DND-41 (cell line): ENCODE results near the gene IFNB1.

Source experiments
- ATAC-seq: fragments of 200-7000 bp; cut with Tn5 transposase; 3 replicates; pipeline ENCODE4 v1.9.1; 2021; ENCODE audit warnings: low read depth; ENCODE audit not compliant: insufficient read depth
- DNase-seq: peaks from one replicate; pipeline ENCODE4 v3.0.0-alpha.2; 2020
- H2AFZ ChIP-seq: 2 replicates; pipeline ENCODE4 v1.6.0; 2012; ENCODE audit warnings: low read depth, low read length
- H3K27ac ChIP-seq: 2 replicates; pipeline ENCODE4 v1.5.1; 2012; ENCODE audit warnings: low read length, inconsistent platforms
- H3K27me3 ChIP-seq: fragments of 200-600 bp; sonication (generic); 2 replicates; pipeline ENCODE4 v1.6.0; 2012; ENCODE audit warnings: low read length, mild to moderate bottlenecking, inconsistent platforms; ENCODE audit not compliant: insufficient read depth, poor library complexity
- H3K36me3 ChIP-seq: 2 replicates; pipeline ENCODE4 v1.5.1; 2012; ENCODE audit warnings: low read length, inconsistent platforms; ENCODE audit not compliant: insufficient read depth
- H3K4me1 ChIP-seq: 2 replicates; pipeline ENCODE4 v1.5.1; 2012; ENCODE audit warnings: mild to moderate bottlenecking, low read length; ENCODE audit not compliant: insufficient read depth
- H3K4me2 ChIP-seq: 2 replicates; pipeline ENCODE4 v1.6.0; 2012; ENCODE audit warnings: mild to moderate bottlenecking, moderate library complexity, low read length, inconsistent platforms; ENCODE audit not compliant: insufficient read depth
- H3K4me3 ChIP-seq, 2 experiments: fragments of 200-600 bp in 1 of 2; shearing (Covaris generic) in 1 of 2; 2 replicates each; pipeline ENCODE4 v1.5.1; 2012 to 2016; ENCODE audit warnings: inconsistent platforms in 2 of 2, low read length in 2 of 2, mild to moderate bottlenecking in 2 of 2, low read depth in 1 of 2, moderate library complexity in 1 of 2
- H3K79me2 ChIP-seq: 2 replicates; pipeline ENCODE4 v1.6.0; 2012; ENCODE audit warnings: low read length, inconsistent platforms; ENCODE audit not compliant: insufficient read depth
- H3K9ac ChIP-seq: 2 replicates; pipeline ENCODE4 v1.6.0; 2012; ENCODE audit warnings: low read depth, mild to moderate bottlenecking, inconsistent platforms, low read length, moderate library complexity
- H3K9me3 ChIP-seq: 2 replicates; pipeline ENCODE4 v1.5.1; 2012; ENCODE audit warnings: low read length, moderate library complexity, mild to moderate bottlenecking, inconsistent platforms; ENCODE audit not compliant: insufficient read depth, severe bottlenecking
- H4K20me1 ChIP-seq: 2 replicates; pipeline ENCODE4 v1.6.0; 2012; ENCODE audit warnings: low read length; ENCODE audit not compliant: insufficient read depth
- EZH2 ChIP-seq: IDR thresholded peaks from 3 replicates; pipeline ENCODE4 v1.6.1; 2012; ENCODE audit warnings: borderline replicate concordance, low read depth, mild to moderate bottlenecking, moderate library complexity, low read length, inconsistent platforms; ENCODE audit not compliant: severe bottlenecking
- TF ChIP-seq, protein P1 (sequence below): IDR thresholded peaks from 2 replicates; pipeline ENCODE4 v1.5.1; 2012; ENCODE audit warnings: borderline replicate concordance, low read length, moderate library complexity, mild to moderate bottlenecking; ENCODE audit not compliant: poor library complexity, severe bottlenecking; ENCODE audit errors: extremely low read depth

IFNB1 gene

GRCh38 chr9:21086538-21086937, 8.8 kb upstream of the IFNB1 start:
- Histone ChIP-seq H3K79me2 (no peaks in the 10 kb centered on the region), H3K36me3 (0 out of 2 replicates have a peak, but pooled peaks cover 2% of the 10 kb centered on the region), H3K9ac (no peak overlapping the region), H3K27me3 (no peaks in the 10 kb centered on the region), H3K9me3 (peaks cover 15% of the 10 kb centered on the region), H3K27ac (no peak overlapping the region), H3K4me3 (no peak overlapping the region), H3K4me1 (peaks cover 44% of the 10 kb centered on the region), H3K4me2 (no peak overlapping the region), H2AFZ (no peak overlapping the region), H4K20me1 (no peaks in the 10 kb centered on the region)
- ATAC-seq (no peak), DNase-seq (no peak)
- TF ChIP-seq EZH2: no peak
- TF ChIP-seq, protein P1, sequence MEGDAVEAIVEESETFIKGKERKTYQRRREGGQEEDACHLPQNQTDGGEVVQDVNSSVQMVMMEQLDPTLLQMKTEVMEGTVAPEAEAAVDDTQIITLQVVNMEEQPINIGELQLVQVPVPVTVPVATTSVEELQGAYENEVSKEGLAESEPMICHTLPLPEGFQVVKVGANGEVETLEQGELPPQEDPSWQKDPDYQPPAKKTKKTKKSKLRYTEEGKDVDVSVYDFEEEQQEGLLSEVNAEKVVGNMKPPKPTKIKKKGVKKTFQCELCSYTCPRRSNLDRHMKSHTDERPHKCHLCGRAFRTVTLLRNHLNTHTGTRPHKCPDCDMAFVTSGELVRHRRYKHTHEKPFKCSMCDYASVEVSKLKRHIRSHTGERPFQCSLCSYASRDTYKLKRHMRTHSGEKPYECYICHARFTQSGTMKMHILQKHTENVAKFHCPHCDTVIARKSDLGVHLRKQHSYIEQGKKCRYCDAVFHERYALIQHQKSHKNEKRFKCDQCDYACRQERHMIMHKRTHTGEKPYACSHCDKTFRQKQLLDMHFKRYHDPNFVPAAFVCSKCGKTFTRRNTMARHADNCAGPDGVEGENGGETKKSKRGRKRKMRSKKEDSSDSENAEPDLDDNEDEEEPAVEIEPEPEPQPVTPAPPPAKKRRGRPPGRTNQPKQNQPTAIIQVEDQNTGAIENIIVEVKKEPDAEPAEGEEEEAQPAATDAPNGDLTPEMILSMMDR: no peak

DNA sequence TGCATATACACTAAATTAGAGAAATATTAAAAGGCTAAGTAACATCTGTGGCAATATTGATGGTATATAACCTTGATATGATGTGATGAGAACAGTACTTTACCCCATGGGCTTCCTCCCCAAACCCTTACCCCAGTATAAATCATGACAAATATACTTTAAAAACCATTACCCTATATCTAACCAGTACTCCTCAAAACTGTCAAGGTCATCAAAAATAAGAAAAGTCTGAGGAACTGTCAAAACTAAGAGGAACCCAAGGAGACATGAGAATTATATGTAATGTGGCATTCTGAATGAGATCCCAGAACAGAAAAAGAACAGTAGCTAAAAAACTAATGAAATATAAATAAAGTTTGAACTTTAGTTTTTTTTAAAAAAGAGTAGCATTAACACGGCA, 7.3 kb upstream of the IFNB1 start:
- Histone ChIP-seq H3K4me2 (no peak overlapping the region), H2AFZ (no peak overlapping the region), H4K20me1 (no peaks in the 10 kb centered on the region), H3K27me3 (no peaks in the 10 kb centered on the region), H3K4me3 (no peak overlapping the region), H3K9me3 (peaks cover 15% of the 10 kb centered on the region), H3K4me1 (peaks cover 52% of the 10 kb centered on the region), H3K36me3 (0 out of 2 replicates have a peak, but pooled peaks cover 2% of the 10 kb centered on the region), H3K79me2 (no peaks in the 10 kb centered on the region), H3K27ac (no peak overlapping the region; the same call in 1 of the 2 replicates), H3K9ac (no peak overlapping the region)
- TF ChIP-seq, protein P1: no peak
- no peak for TF ChIP-seq EZH2
- DNase-seq (no peak), ATAC-seq (no peak)

- Histone ChIP-seq H4K20me1 (no peaks in the 10 kb centered on the region), H3K36me3 (0 out of 2 replicates have a peak, but pooled peaks cover 2% of the 10 kb centered on the region), H3K27ac (peak overlapping the region; percentile 52; the same call in 1 of the 2 replicates), H3K4me3 (no peak overlapping the region), H3K9ac (no peak overlapping the region), H3K4me2 (no peak overlapping the region), H3K4me1 (peaks cover 52% of the 10 kb centered on the region), H3K79me2 (no peaks in the 10 kb centered on the region), H3K9me3 (peaks cover 15% of the 10 kb centered on the region), H2AFZ (no peak overlapping the region), H3K27me3 (no peaks in the 10 kb centered on the region)
- no peak for TF ChIP-seq EZH2
- TF ChIP-seq, protein P1: no peak
- DNase-seq (no peak), ATAC-seq (no peak)
These were observed 6.6 kb upstream of the IFNB1 start for GRCh38 chr9:21084242-21084850.
